Suppressor macrophage (primary cell): Measurements from ENCODE around the gene TCFL5.
A peak's percentile ranks its signal among the peaks of the same experiment; 100 is the strongest.

Experiments used
- DNase-seq, 4 experiments: peaks; one replicate each; pipeline ENCODE4 v3.0.0-alpha.2; 2020 to 2022

The TCFL5 gene

DNA sequence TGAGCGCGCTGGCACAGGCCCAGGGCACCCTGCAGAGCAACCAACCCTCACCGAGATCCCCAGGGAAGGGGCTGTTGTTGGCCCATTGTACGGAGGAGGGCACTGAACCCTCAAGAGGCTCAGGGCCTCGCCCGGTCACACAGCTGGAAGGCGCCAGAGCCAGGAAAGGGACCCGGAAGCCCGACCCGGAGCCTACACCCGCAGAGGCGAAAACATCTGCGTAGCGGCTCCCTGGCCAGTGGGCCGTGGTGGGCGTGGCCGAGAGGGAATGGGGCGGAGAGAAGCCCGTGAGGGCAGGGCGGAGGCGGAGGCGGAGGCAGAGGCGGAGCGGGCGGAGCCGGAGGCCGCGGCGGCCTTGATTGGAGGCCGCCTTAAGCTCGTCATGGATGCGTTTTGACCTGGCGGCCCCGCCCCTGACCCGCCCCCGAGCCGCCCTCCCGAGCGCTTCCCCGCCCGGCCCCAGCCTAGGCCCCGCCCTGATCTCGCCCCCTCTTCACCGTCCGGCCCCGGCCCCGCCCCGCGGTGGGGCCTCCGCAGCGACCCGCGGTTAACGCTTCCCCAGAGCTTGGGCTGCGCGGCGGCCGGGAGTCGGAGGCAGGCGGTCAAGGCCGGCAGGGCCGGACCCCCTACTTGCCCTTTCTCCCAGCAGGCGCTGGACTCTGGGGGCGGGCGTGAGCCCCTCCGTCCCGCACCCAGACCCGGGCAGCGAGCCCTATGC lies 67.5 kb downstream of the TCFL5 start:
- peak; percentile 97 to 100 (median 98) for DNase-seq

DNA sequence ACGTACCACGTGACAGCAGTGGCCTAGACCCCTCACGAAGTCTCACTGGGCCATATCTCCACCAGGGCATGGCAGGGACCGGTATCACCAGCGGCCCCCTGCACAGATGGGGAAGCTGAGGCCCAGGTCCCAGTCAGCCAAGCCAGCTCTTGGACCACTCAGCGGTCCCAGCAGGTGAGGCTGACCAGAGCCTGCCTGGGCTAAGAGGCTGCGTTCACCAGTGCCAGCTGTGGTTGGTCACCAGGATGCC lies 67.9 kb downstream of the TCFL5 start:
- no peak for DNase-seq

- DNase-seq = no peak
Measured at GRCh38 chr20:62792940-62793756, 68.5 kb downstream of the TCFL5 start.

DNA sequence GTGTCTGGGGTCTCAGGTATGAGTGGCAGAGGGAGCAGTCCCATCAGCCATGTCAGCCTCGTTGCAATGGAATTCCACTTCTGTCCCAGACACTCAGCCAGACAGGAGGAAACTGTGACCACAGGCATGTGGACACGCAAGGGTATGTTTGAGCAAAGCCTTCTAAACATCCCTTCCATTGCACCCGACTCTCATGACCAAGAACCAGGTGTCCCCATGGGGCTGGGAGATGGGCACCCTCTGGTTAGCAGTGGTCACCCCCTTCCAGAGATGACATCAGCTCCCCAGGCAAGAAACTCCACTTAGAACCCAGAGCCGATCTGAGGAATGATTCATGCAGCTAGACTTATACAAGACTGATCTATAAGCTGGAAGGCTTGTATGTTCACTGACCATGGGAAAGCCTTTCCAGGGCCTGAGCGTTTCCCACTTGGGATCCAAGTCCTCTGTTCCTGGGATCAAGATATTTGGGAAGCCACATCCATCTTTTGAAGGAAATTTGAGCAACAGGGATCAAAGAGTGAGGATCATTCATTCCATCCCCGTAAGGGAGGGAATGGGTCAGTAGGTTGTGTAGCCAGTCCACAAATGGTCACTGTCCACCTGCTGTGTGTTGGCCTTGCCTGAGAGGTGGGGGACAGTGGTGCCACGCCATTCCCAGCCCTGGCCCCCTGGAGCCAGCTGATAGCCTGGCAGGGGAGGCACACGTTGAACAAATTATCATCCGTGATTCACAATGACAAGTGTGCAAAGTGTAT lies 69.3 kb downstream of the TCFL5 start:
- DNase-seq = no peak

GRCh38 chr20:62791301-62792181 lies 70.1 kb downstream of the TCFL5 start:
- peak; percentile 90 to 94 (median 92) for DNase-seq
